Nephron (organoid): Measurements from ENCODE around the gene NOB1.
A peak's percentile ranks its signal among the peaks of the same experiment; 100 is the strongest.

Source experiments
- H3K27ac Mint-ChIP-seq, 3 experiments: 2 replicates each; pipeline ENCODE4 v1.8.0; 2020; ENCODE audit warnings: mixed read lengths in 3 of 3, mild to moderate bottlenecking in 2 of 3, moderate library complexity in 1 of 3
- H3K27me3 Mint-ChIP-seq: 2 replicates; pipeline ENCODE4 v1.8.0; 2021; ENCODE audit warnings: low read depth, mild to moderate bottlenecking, moderate library complexity, mixed read lengths
- H3K36me3 Mint-ChIP-seq: 2 replicates; pipeline ENCODE4 v1.8.0; 2020; ENCODE audit warnings: low read depth, mixed read lengths
- H3K4me1 Mint-ChIP-seq: 2 replicates; pipeline ENCODE4 v1.8.0; 2020; ENCODE audit warnings: mixed read lengths
- H3K4me3 Mint-ChIP-seq, 3 experiments: 2 replicates each; pipeline ENCODE4 v1.8.0; 2020; ENCODE audit warnings: mild to moderate bottlenecking in 3 of 3, mixed read lengths in 3 of 3, moderate library complexity in 2 of 3
- H3K9me3 Mint-ChIP-seq: 2 replicates; pipeline ENCODE4 v1.8.0; 2020; ENCODE audit warnings: mixed read lengths
- TF ChIP-seq, protein P1 (sequence below), 3 experiments: fragments of 200-600 bp; sonication (generic); IDR thresholded peaks; one replicate each; pipeline ENCODE4 v1.5.0; 2021; ENCODE audit warnings: antibody characterized with exemption in 3 of 3; ENCODE audit not compliant: unreplicated experiment in 3 of 3

The NOB1 gene

DNA sequence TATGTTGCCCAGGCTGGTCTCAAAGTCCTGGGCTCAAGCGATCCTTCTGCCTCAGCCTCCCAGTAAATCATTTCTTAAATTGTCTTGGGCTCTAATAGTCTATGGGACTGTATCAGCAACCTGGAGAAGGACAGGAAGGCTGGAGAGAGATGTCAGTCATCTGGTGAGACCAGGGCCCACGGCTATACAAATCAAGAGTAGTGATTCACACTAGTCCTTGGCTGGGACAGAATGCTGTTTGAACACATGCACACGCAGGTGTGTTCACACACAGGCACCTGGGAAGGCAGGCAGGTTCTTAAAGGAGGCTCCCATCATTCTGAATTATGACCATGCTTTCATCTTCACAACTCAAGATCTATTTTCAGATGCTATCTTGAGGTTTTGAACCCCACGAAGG lies 42.4 kb downstream of the NOB1 start:
- peaks cover 10% of the 10 kb centered on the region for H3K4me1 Mint-ChIP-seq
- no peak overlapping the region for H3K4me3 Mint-ChIP-seq
- H3K9me3 Mint-ChIP-seq, result no peaks in the 10 kb centered on the region
- no peak overlapping the region for H3K27ac Mint-ChIP-seq
- H3K36me3 Mint-ChIP-seq, result peaks cover 52% of the 10 kb centered on the region
- TF ChIP-seq, protein P1, sequence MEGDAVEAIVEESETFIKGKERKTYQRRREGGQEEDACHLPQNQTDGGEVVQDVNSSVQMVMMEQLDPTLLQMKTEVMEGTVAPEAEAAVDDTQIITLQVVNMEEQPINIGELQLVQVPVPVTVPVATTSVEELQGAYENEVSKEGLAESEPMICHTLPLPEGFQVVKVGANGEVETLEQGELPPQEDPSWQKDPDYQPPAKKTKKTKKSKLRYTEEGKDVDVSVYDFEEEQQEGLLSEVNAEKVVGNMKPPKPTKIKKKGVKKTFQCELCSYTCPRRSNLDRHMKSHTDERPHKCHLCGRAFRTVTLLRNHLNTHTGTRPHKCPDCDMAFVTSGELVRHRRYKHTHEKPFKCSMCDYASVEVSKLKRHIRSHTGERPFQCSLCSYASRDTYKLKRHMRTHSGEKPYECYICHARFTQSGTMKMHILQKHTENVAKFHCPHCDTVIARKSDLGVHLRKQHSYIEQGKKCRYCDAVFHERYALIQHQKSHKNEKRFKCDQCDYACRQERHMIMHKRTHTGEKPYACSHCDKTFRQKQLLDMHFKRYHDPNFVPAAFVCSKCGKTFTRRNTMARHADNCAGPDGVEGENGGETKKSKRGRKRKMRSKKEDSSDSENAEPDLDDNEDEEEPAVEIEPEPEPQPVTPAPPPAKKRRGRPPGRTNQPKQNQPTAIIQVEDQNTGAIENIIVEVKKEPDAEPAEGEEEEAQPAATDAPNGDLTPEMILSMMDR (IDR thresholded peaks at IDR 0.05; ENCODE audit: unreplicated experiment in 3 of 3), result no peak
- no peaks in the 10 kb centered on the region for H3K27me3 Mint-ChIP-seq

DNA sequence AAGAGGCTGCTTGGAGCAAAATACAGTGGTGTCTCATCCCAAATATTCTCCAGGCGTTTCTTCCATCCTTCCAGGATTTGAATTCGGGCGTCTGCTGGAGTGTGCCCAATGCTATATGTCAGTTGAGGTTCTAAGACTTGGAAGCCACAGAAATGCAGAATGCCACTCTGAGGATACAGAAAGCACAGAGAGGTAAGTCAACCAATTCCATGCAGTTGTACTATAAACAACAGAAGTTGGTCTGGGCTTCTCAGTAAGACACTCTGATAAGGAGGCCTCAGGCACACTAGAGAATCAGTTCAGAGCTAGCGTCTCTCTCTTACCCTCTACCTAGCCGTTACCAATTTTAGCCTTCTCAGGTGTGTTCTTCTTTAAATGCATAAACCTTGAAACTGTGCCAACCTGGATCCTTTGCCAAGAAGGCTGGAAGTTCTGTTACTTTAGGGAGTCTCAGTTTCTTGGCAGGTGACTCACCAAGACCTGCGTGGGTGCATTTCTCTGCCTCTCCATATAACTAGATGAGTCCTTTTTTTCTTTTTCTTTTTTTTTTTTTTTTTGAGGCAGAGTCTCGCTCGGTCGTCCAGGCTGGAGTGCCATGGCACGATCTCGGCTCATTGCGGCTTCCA lies 43.5 kb downstream of the NOB1 start:
- H3K9me3 Mint-ChIP-seq, result no peaks in the 10 kb centered on the region
- H3K4me3 Mint-ChIP-seq, result no peak overlapping the region
- H3K36me3 Mint-ChIP-seq, result peaks cover 44% of the 10 kb centered on the region
- no peaks in the 10 kb centered on the region for H3K27me3 Mint-ChIP-seq
- TF ChIP-seq, protein P1 (IDR thresholded peaks at IDR 0.05; ENCODE audit: unreplicated experiment in 3 of 3), result no peak
- H3K4me1 Mint-ChIP-seq, result peaks cover 10% of the 10 kb centered on the region
- peak overlapping the region in 2 of 3 experiments; percentile 61 to 74 for H3K27ac Mint-ChIP-seq

DNA sequence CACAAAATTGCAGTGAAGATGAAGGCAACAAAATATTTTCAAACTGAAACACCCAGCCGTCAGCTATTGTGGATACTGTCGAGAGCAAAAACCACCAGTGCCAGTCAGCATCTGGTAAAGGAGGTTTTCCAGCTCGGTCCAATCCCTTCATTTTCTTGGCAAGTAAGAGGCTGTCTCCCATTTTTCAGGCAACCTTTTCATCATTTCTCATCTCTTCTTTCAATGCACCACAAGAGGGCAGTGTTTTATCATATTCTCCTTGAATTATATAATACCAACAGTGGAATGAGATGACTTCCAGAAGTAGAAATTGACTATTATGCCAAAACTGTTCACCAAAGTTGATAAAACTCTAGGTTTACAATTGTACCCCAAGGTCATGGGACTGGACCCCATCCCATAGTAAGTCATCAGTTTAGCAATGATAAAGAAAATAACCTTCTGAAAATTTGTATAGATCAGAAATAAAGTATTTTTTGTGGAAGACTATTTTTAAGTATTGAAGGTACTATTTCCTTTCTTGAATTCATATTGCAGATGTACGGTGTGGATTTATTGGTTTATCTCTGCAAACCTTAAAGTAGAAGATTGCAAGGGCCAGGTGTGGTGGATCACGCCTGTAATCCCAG lies 45.2 kb downstream of the NOB1 start:
- no peaks in the 10 kb centered on the region for H3K27me3 Mint-ChIP-seq
- H3K4me1 Mint-ChIP-seq, result peaks cover 10% of the 10 kb centered on the region
- TF ChIP-seq, protein P1 (IDR thresholded peaks at IDR 0.05; ENCODE audit: unreplicated experiment in 3 of 3), result peak; percentile 61 to 82 (median 67)
- no peak overlapping the region for H3K4me3 Mint-ChIP-seq
- H3K9me3 Mint-ChIP-seq, result no peaks in the 10 kb centered on the region
- peaks cover 38% of the 10 kb centered on the region for H3K36me3 Mint-ChIP-seq
- peak overlapping the region; percentile 26 to 74 (median 69) for H3K27ac Mint-ChIP-seq

DNA sequence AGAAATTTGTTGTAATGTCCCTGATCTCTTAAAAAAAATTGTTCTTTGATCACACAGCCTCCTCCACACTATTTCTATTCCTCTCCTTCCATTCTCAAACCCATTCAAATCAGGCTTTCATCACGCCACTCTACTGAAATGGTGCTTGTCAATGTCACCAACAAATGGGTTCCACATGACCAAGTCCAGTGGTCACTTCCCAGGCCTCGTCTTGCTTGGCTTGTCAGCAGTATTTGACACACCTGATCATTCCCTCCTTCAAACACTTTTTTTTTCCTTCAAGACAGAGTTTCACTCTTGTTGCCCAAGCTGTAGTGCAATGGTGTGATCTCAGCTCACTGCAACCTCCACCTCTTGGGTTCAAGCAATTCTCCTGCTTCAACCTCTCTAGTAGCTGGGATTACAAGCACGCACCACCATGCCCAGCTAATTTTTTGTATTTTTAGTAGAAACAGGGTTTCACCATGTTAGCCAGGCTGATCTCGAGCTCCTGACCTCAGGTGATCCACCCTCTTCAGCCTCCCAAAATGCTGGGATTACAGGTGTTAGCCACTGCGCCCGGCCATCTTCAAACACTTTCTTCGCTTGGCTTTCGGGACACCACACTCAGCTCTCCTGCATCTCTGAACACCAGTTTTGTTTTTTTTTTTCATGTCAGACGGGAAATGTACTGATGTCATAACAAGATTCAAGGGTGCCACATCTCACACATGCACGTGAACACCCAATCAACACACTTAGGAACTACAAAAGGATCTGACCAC lies 46.6 kb downstream of the NOB1 start:
- no peak overlapping the region for H3K4me3 Mint-ChIP-seq
- peaks cover 10% of the 10 kb centered on the region for H3K4me1 Mint-ChIP-seq
- no peaks in the 10 kb centered on the region for H3K27me3 Mint-ChIP-seq
- TF ChIP-seq, protein P1 (IDR thresholded peaks at IDR 0.05; ENCODE audit: unreplicated experiment in 3 of 3), result no peak
- H3K36me3 Mint-ChIP-seq, result peaks cover 42% of the 10 kb centered on the region
- H3K9me3 Mint-ChIP-seq, result no peaks in the 10 kb centered on the region
- H3K27ac Mint-ChIP-seq, result peak overlapping the region; percentile 28 to 88 (median 44)

DNA sequence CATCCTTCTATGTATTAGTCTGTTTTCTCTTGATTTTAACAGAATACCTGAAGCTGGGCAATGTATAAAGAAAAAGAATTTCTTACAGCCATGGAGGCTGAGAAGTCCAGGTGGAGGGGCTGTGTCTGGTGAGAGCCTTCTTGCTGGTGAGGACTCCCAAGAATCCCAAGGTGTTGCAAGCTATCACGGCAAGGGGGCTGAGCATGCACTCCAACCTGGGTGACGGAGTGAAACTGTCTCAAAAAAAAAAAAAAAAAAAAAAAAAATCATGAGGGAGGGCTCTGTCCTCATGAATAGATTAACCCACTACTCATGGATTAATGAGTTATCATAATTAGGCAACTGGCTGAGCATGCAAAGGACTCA lies 47.8 kb downstream of the NOB1 start:
- H3K27me3 Mint-ChIP-seq, result no peaks in the 10 kb centered on the region
- H3K36me3 Mint-ChIP-seq, result peaks cover 34% of the 10 kb centered on the region
- no peaks in the 10 kb centered on the region for H3K9me3 Mint-ChIP-seq
- peak overlapping the region; percentile 41 to 86 (median 67) for H3K27ac Mint-ChIP-seq
- no peak overlapping the region for H3K4me3 Mint-ChIP-seq
- H3K4me1 Mint-ChIP-seq, result peaks cover 10% of the 10 kb centered on the region
- TF ChIP-seq, protein P1 (IDR thresholded peaks at IDR 0.05; ENCODE audit: unreplicated experiment in 3 of 3), result no peak
